BLaER1 (cell line): ENCODE measurements around the gene BUB1B.
"Not testable (repeated sequence)": the region's sequence is repeated elsewhere in the genome, so short reads cannot be mapped to it uniquely, and the experiment has no call there.

ENCODE experiments used
- H3K27ac ChIP-seq: shearing (Covaris generic); formaldehyde crosslinking; 2 replicates; pipeline ENCODE4 v1.8.1; 2022
- H3K27me3 ChIP-seq: shearing (Covaris generic); formaldehyde crosslinking; 2 replicates; pipeline ENCODE4 v1.8.1; 2022
- H3K36me3 ChIP-seq: shearing (Covaris generic); formaldehyde crosslinking; 2 replicates; pipeline ENCODE4 v1.8.1; 2022
- H3K4me1 ChIP-seq: shearing (Covaris generic); formaldehyde crosslinking; 2 replicates; pipeline ENCODE4 v1.8.1; 2022
- H3K4me2 ChIP-seq: shearing (Covaris generic); formaldehyde crosslinking; 2 replicates; pipeline ENCODE4 v1.8.1; 2022
- H3K4me3 ChIP-seq: shearing (Covaris generic); formaldehyde crosslinking; 2 replicates; pipeline ENCODE4 v1.8.1; 2022
- H3K9ac ChIP-seq: shearing (Covaris generic); formaldehyde crosslinking; 2 replicates; pipeline ENCODE4 v1.8.1; 2022
- H3K9me3 ChIP-seq: shearing (Covaris generic); formaldehyde crosslinking; 2 replicates; pipeline ENCODE4 v1.8.1; 2022
- H4K20me1 ChIP-seq: shearing (Covaris generic); formaldehyde crosslinking; 2 replicates; pipeline ENCODE4 v1.8.1; 2022
- Cebpa-rat ChIP-seq: shearing (Covaris generic); IDR thresholded peaks from 2 replicates; pipeline ENCODE4 v1.8.1; 2022

Gene BUB1B

GRCh38 chr15:40161693-40162391 is 973 bp downstream of the BUB1B start:
- no peaks in the 10 kb centered on the region for H3K27me3 ChIP-seq
- no peak for TF ChIP-seq Cebpa-rat
- H3K4me1 ChIP-seq = peaks cover 32% of the 10 kb centered on the region
- peaks cover 37% of the 10 kb centered on the region for H3K36me3 ChIP-seq
- H3K4me3 ChIP-seq = peak overlapping the region; percentile 81
- peak overlapping the region; percentile 87; the same call in 1 of the 2 replicates for H3K27ac ChIP-seq
- H3K9ac ChIP-seq = peak overlapping the region; percentile 84
- no peaks in the 10 kb centered on the region for H3K9me3 ChIP-seq
- H3K4me2 ChIP-seq = peak overlapping the region; percentile 88
- H4K20me1 ChIP-seq = peaks cover 21% of the 10 kb centered on the region

- Histone ChIP-seq H3K36me3 (peaks cover 42% of the 10 kb centered on the region), H3K4me2 (peak overlapping the region; percentile 88), H3K9ac (peak overlapping the region; percentile 84), H3K4me3 (peak overlapping the region; percentile 81), H3K4me1 (peaks cover 32% of the 10 kb centered on the region), H4K20me1 (peaks cover 21% of the 10 kb centered on the region), H3K27ac (peak overlapping the region; percentile 87; the same call in 1 of the 2 replicates), H3K9me3 (no peaks in the 10 kb centered on the region), H3K27me3 (no peaks in the 10 kb centered on the region)
- no peak for TF ChIP-seq Cebpa-rat
Observed at GRCh38 chr15:40162552-40162951, 1.7 kb downstream of the BUB1B start.

DNA sequence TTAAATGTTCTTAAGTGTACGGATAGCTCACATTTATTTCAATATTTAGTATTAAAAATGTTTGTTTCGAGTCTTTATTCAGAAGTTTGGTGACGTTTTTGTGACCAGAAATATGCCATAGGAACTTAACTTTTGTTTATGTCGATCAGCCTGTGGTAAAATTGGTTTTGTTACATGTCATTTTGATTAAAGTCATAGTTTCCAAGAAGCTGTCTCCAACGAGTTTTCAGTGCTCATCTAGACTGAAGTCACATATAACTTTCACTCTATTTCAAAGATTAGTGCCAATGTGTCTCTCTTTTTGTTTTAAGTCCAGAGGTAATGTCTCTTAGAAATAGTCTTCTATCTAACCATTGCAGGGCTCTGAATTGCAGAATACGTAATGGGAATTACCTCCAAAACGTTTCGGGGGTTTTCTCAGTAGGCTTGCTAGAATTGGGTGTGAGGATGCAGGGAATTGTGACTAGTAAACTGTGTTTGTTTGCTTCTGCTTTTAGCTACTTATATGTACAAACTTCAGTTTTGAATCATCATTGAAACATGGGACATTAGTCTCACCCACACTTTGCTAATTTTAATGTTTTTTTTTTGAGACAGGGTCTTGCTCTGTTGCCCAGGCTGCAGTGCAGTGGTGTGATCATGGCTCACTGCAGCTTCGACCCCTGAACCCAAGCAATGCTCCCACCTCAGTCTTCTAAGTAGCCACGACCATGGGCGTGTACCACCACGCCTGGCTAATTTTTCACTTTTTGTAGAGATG is 3.0 kb downstream of the BUB1B start:
- H4K20me1 ChIP-seq = peaks cover 21% of the 10 kb centered on the region
- peaks cover 32% of the 10 kb centered on the region for H3K4me1 ChIP-seq
- no peaks in the 10 kb centered on the region for H3K9me3 ChIP-seq
- peaks cover 55% of the 10 kb centered on the region for H3K36me3 ChIP-seq
- no peak overlapping the region for H3K27ac ChIP-seq
- no peaks in the 10 kb centered on the region for H3K27me3 ChIP-seq
- H3K9ac ChIP-seq = no peak overlapping the region
- peak overlapping the region; percentile 88; the same call in 1 of the 2 replicates for H3K4me2 ChIP-seq
- H3K4me3 ChIP-seq = no peak overlapping the region
- TF ChIP-seq Cebpa-rat = no peak

DNA sequence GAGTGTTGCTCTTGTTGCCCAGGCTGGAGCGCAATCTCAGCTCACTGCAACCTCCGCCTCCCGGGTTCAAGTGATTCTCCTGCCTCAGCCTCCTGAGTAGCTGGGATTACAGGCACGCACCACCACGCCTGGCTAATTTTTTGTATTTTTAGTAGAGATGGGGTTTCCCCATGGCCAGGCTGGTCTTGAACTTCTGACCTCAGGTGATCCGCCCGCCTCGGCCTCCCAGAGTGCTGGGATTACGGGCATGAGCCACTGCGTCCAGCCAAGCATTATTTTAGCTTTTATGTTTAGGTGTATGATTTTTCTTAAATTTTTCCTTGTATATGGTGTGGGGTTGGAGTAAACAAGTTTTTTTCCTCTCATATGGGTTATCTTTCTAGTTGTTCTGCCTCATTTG is 6.5 kb downstream of the BUB1B start:
- H3K4me2 ChIP-seq, H3K4me3 ChIP-seq, H3K9me3 ChIP-seq, H3K27me3 ChIP-seq, H3K27ac ChIP-seq, H3K9ac ChIP-seq: not testable (repeated sequence)
- Histone ChIP-seq H3K36me3 (peaks cover 87% of the 10 kb centered on the region), H3K4me1 (peaks cover 19% of the 10 kb centered on the region), H4K20me1 (peaks cover 21% of the 10 kb centered on the region)

DNA sequence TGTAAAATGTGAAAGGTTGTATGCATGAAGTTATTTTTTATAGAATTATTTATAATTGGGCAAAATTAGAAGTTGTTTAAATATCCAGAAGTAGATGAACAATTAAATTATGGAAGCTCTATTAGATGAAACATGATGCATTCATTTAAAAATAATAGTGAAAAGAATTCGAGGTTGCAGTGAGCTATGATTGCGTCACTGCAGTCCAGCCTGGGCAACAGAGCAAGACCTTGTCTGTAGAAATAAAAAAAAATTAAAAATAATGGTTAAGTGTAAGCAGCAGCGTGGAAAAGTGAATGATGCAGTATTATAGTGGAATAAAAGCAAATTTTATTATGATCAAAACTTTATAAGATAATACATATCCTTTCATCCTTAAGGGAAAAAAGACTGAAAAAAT is 14.3 kb downstream of the BUB1B start:
- no peak overlapping the region for H3K9ac ChIP-seq
- H3K4me3 ChIP-seq = no peak overlapping the region
- no peaks in the 10 kb centered on the region for H3K27me3 ChIP-seq
- no peak for TF ChIP-seq Cebpa-rat
- no peak overlapping the region for H3K27ac ChIP-seq
- peaks cover 64% of the 10 kb centered on the region for H3K36me3 ChIP-seq
- no peaks in the 10 kb centered on the region for H3K4me1 ChIP-seq
- H4K20me1 ChIP-seq = no peaks in the 10 kb centered on the region
- no peak overlapping the region for H3K4me2 ChIP-seq
- H3K9me3 ChIP-seq = no peaks in the 10 kb centered on the region

GRCh38 chr15:40182358-40183029 is 21.6 kb downstream of the BUB1B start:
- TF ChIP-seq Cebpa-rat = no peak
- Histone ChIP-seq H3K9ac (peak overlapping the region; percentile 72), H3K36me3 (peaks cover 56% of the 10 kb centered on the region), H3K9me3 (no peaks in the 10 kb centered on the region), H3K4me2 (peak overlapping the region; percentile 83), H3K4me3 (peak overlapping the region; percentile 10; the same call in 1 of the 2 replicates), H3K4me1 (peaks cover 51% of the 10 kb centered on the region), H3K27me3 (no peaks in the 10 kb centered on the region), H3K27ac (peak overlapping the region; percentile 78), H4K20me1 (no peaks in the 10 kb centered on the region)

DNA sequence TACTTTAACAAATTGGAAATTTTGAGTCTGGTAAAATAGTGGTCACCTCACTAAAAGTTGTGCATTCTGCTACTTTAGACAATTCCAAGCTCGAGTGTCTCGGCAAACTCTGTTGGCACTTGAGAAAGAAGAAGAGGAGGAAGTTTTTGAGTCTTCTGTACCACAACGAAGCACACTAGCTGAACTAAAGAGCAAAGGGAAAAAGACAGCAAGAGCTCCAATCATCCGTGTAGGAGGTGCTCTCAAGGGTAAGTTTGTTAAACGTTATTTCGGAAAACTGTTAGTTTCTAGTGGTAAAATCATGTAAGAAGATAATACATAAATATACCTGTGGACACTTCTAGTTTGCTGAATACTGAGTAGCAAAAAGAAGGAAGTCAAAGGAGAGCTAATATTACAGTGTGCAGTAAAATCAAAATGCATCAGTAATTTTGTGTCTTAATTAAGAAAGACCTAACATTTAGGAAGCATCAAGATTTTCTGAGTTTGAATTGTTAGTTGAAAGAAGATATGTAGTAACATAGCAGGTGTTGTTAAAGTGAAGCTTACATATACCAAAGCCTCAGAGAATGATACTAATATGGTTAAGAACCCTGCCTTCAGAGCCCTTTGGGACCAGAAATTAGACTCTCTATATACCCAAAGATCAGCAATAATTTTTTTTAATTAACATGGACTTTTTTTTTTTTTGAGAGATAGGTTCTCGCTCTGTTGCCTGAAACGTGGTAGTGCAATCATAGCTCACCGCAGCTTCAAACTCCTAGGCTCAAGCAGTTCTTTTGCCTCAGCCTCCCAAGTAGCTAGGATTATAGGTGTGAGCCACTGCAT is 23.0 kb downstream of the BUB1B start:
- TF ChIP-seq Cebpa-rat = no peak
- H3K9me3 ChIP-seq = no peaks in the 10 kb centered on the region
- H4K20me1 ChIP-seq = no peaks in the 10 kb centered on the region
- H3K4me1 ChIP-seq = peaks cover 51% of the 10 kb centered on the region
- H3K9ac ChIP-seq = peak overlapping the region; percentile 72
- peak overlapping the region; percentile 78 for H3K27ac ChIP-seq
- no peaks in the 10 kb centered on the region for H3K27me3 ChIP-seq
- H3K36me3 ChIP-seq = peaks cover 66% of the 10 kb centered on the region
- H3K4me2 ChIP-seq = peak overlapping the region; percentile 83
- H3K4me3 ChIP-seq = no peak overlapping the region; the same call in 1 of the 2 replicates

DNA sequence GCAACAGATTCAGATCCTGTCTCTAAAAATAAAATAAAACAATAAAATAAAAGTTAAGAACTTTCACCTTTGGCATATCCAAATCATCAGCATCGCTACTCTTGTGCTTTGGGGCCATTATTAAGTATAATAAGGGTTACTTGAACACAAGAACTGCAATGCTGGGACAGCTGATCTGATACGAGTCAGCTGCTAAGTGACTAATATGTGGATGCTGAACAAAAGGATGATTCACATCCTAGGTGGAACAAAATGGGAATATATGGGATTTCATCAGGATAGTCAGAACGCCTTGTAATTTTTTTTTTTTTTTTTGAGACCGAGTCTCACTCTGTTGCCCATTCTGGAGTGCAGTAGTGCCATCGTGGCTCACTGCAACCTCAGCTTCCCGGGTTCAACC is 29.7 kb downstream of the BUB1B start:
- Histone ChIP-seq H3K4me2 (no peak overlapping the region), H3K9ac (no peak overlapping the region), H3K9me3 (no peaks in the 10 kb centered on the region), H4K20me1 (peaks cover 7% of the 10 kb centered on the region; the same call in 1 of the 2 replicates), H3K27ac (no peak overlapping the region), H3K36me3 (peaks cover 98% of the 10 kb centered on the region), H3K4me3 (no peak overlapping the region), H3K4me1 (peaks cover under 1% of the 10 kb centered on the region; the same call in 1 of the 2 replicates), H3K27me3 (no peaks in the 10 kb centered on the region)
- no peak for TF ChIP-seq Cebpa-rat

GRCh38 chr15:40192942-40193341 is 32.1 kb downstream of the BUB1B start:
- no peaks in the 10 kb centered on the region for H3K9me3 ChIP-seq
- no peaks in the 10 kb centered on the region for H3K27me3 ChIP-seq
- no peak overlapping the region for H3K27ac ChIP-seq
- H3K36me3 ChIP-seq = peaks cover 98% of the 10 kb centered on the region
- no peak overlapping the region for H3K9ac ChIP-seq
- H4K20me1 ChIP-seq = peaks cover 7% of the 10 kb centered on the region; the same call in 1 of the 2 replicates
- H3K4me1 ChIP-seq = peaks cover 6% of the 10 kb centered on the region; the same call in 1 of the 2 replicates
- H3K4me3 ChIP-seq = no peak overlapping the region
- no peak overlapping the region for H3K4me2 ChIP-seq
- TF ChIP-seq Cebpa-rat = no peak
